SU-DHL-6 (cell line): ENCODE results near the gene FPGS.

Source experiments
- EZH2phosphoT487 ChIP-seq: fragments of 200-600 bp; sonication (generic), shearing (Covaris generic); conservative IDR thresholded peaks from 2 replicates; pipeline ENCODE4 v1.6.1; 2018; ENCODE audit warnings: mild to moderate bottlenecking, antibody characterized with exemption, low read length, moderate library complexity, mixed read lengths
- TF ChIP-seq, protein P1 (sequence below): fragments of 200-600 bp; sonication (generic); IDR thresholded peaks from one replicate; pipeline ENCODE4 v1.5.1; 2017; ENCODE audit warnings: antibody characterized with exemption, mild to moderate bottlenecking, low read length, moderate library complexity; ENCODE audit not compliant: insufficient read depth, poor library complexity, severe bottlenecking

GRCh38 chr9:127755061-127756060, 47.3 kb upstream of the FPGS start:
- TF ChIP-seq, protein P1, sequence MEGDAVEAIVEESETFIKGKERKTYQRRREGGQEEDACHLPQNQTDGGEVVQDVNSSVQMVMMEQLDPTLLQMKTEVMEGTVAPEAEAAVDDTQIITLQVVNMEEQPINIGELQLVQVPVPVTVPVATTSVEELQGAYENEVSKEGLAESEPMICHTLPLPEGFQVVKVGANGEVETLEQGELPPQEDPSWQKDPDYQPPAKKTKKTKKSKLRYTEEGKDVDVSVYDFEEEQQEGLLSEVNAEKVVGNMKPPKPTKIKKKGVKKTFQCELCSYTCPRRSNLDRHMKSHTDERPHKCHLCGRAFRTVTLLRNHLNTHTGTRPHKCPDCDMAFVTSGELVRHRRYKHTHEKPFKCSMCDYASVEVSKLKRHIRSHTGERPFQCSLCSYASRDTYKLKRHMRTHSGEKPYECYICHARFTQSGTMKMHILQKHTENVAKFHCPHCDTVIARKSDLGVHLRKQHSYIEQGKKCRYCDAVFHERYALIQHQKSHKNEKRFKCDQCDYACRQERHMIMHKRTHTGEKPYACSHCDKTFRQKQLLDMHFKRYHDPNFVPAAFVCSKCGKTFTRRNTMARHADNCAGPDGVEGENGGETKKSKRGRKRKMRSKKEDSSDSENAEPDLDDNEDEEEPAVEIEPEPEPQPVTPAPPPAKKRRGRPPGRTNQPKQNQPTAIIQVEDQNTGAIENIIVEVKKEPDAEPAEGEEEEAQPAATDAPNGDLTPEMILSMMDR, result no peak
- TF ChIP-seq EZH2phosphoT487, result no peak
